Endothelial cell of umbilical vein (primary cell): ENCODE measurements around the gene HNRNPLL. TPM values are rescaled to one million over a fixed set of nuclear protein-coding genes. Genes with fewer than 3 reads are reported as not detected.

Experiments
- BruUV-seq: library from RNA; stranded (reverse); fragments of 400-500 nt; replicated peaks from 2 replicates; lab custom pipeline; 2021; lab: Mats Ljungman, UMichigan
- CTCF ChIA-PET: fragments of 300-600, 350-600 bp; sonication (Branson Sonifier 250); formaldehyde crosslinking; loops from one replicate; lab custom pipeline; 2021; ENCODE audit warnings: antibody characterized with exemption, inconsistent platforms; lab: Charles Lee
- POLR2A ChIA-PET: fragments of 300-600, 350-600 bp; sonication (Branson Sonifier 250); formaldehyde crosslinking; loops from one replicate; lab custom pipeline; 2021; ENCODE audit warnings: antibody characterized with exemption, inconsistent platforms; lab: Charles Lee
- DNase-seq: peaks from one replicate; pipeline ENCODE4 v3.0.0-alpha.2; 2011; ENCODE audit warnings: low read depth, low spot score
- FAIRE-seq: peaks from 2 replicates; lab custom pipeline; 2011; peaks lifted over from hg19 to GRCh38; lab: Jason Lieb, UNC
- H2AFZ ChIP-seq: 2 replicates; pipeline ENCODE4 v1.6.0; 2012; ENCODE audit warnings: low read depth, low read length, control low read depth, inconsistent platforms
- H3K27ac ChIP-seq: 2 replicates; pipeline ENCODE4 v1.5.1; 2011; ENCODE audit warnings: low read depth, mild to moderate bottlenecking, control low read depth, low read length, moderate library complexity; ENCODE audit not compliant: insufficient read depth
- H3K27me3 ChIP-seq, 2 experiments: 2 replicates each; pipeline versions ENCODE4 v1.6.0 to v1.6.1; 2011; ENCODE audit warnings: low read length in 2 of 2, mixed read lengths in 1 of 2; ENCODE audit not compliant: control insufficient read depth in 2 of 2, insufficient read depth in 2 of 2
- H3K36me3 ChIP-seq, 2 experiments: 2 replicates in 1 of 2; 3 replicates in 1 of 2; pipeline ENCODE4 v1.5.1; 2011; ENCODE audit warnings: low read length in 2 of 2, mild to moderate bottlenecking in 1 of 2, moderate library complexity in 1 of 2; ENCODE audit not compliant: control insufficient read depth in 2 of 2, insufficient read depth in 2 of 2; ENCODE audit errors: extremely low read depth in 1 of 2
- H3K4me1 ChIP-seq: 3 replicates; pipeline ENCODE4 v1.5.1; 2011; ENCODE audit warnings: mild to moderate bottlenecking, low read length; ENCODE audit not compliant: control insufficient read depth, insufficient read depth; ENCODE audit errors: extremely low read depth
- H3K4me2 ChIP-seq: 2 replicates; pipeline ENCODE4 v1.6.1; 2011; ENCODE audit warnings: low read length, control low read depth, mixed read lengths; ENCODE audit not compliant: insufficient read depth
- H3K4me3 ChIP-seq, 3 experiments: fragments of 200-600 bp in 1 of 3; sonication (generic), shearing (Covaris generic) in 1 of 3; replicated peaks in 1 of 3; 2 replicates each; pipeline ENCODE4 v1.5.1; 2011 to 2016; ENCODE audit warnings: control low read depth in 3 of 3, low read length in 3 of 3, mild to moderate bottlenecking in 2 of 3, inconsistent platforms in 1 of 3, low read depth in 1 of 3, moderate library complexity in 1 of 3; ENCODE audit not compliant: insufficient read depth in 1 of 3
- H3K79me2 ChIP-seq: 2 replicates; pipeline ENCODE4 v1.6.0; 2012; ENCODE audit warnings: low read length, inconsistent platforms; ENCODE audit not compliant: control insufficient read depth, insufficient read depth
- H3K9ac ChIP-seq: replicated peaks from 2 replicates; pipeline ENCODE3; 2011; ENCODE audit warnings: low read length, control low read depth; ENCODE audit not compliant: insufficient read depth; ENCODE audit errors: extremely low read depth
- H3K9me1 ChIP-seq: replicated peaks from 3 replicates; pipeline ENCODE4 v1.6.0; 2011; ENCODE audit warnings: mild to moderate bottlenecking, low read length; ENCODE audit not compliant: control insufficient read depth, insufficient read depth; ENCODE audit errors: extremely low read depth
- H3K9me3 ChIP-seq: replicated peaks from 2 replicates; pipeline ENCODE4 v1.5.1; 2012; ENCODE audit warnings: low read length, inconsistent platforms; ENCODE audit not compliant: control insufficient read depth, insufficient read depth
- H4K20me1 ChIP-seq: replicated peaks from 2 replicates; pipeline ENCODE3; 2011; ENCODE audit warnings: mild to moderate bottlenecking, low read length; ENCODE audit not compliant: control insufficient read depth, insufficient read depth; ENCODE audit errors: extremely low read depth
- EZH2 ChIP-seq: IDR thresholded peaks from 2 replicates; pipeline ENCODE4 v1.6.1; 2012; ENCODE audit warnings: borderline replicate concordance, low read depth, mild to moderate bottlenecking, moderate library complexity, low read length, inconsistent platforms; ENCODE audit not compliant: severe bottlenecking
- FOS ChIP-seq: IDR thresholded peaks from 2 replicates; pipeline ENCODE4 v1.6.1; 2011; ENCODE audit warnings: mild to moderate bottlenecking, low read length, moderate library complexity, borderline replicate concordance; ENCODE audit not compliant: insufficient read depth
- GATA2 ChIP-seq: IDR thresholded peaks from 2 replicates; pipeline ENCODE4 v1.7.0; 2011; ENCODE audit warnings: low read depth, mild to moderate bottlenecking, moderate library complexity, mixed read lengths, low read length; ENCODE audit not compliant: insufficient read length, insufficient read depth
- JUN ChIP-seq: IDR thresholded peaks from 2 replicates; pipeline ENCODE4 v1.6.1; 2011; ENCODE audit warnings: borderline replicate concordance, low read depth; ENCODE audit not compliant: insufficient read length, insufficient read depth
- MYC ChIP-seq: IDR thresholded peaks from one replicate; pipeline ENCODE4 v1.6.1; 2011; ENCODE audit warnings: mild to moderate bottlenecking, low read depth, low read length
- POLR2A ChIP-seq: IDR thresholded peaks from 2 replicates; pipeline ENCODE4 v1.6.1; 2012; ENCODE audit warnings: low read depth, mild to moderate bottlenecking, control low read depth, low read length
- POLR2AphosphoS5 ChIP-seq: IDR thresholded peaks from 2 replicates; pipeline ENCODE4 v1.6.1; 2012; ENCODE audit warnings: low read depth, mild to moderate bottlenecking, control low read depth, low read length, moderate library complexity; ENCODE audit not compliant: insufficient read depth
- dilution Hi-C: fragments of 300-500 bp; cut with MboI; formaldehyde crosslinking; loops from one replicate; pipeline ENCODE4 v1.15.0; 2019; ENCODE audit warnings: low sequenced_read_pairs; ENCODE audit not compliant: extremely low pct_ligation_motif_present
- intact Hi-C: fragments of 100-400 bp; cut with micrococcal nuclease; formaldehyde crosslinking; loops from one replicate; pipeline ENCODE4 v1.10.0; 2022
- polyA plus RNA-seq, 4 experiments: library from polyadenylated mRNA; depleted of rRNA in 3 of 4; stranded (reverse) in 3 of 4; unstranded in 1 of 4; fragments of >200 nt; gene quantifications; 2 replicates each; pipeline versions ENCODE4 v1.2.1 to v1.2.3, GENCODE V29; 2011 to 2012; ENCODE audit warnings: missing spikeins in 1 of 4
- total RNA-seq: library from RNA; stranded (reverse); gene quantifications from 2 replicates; pipeline ENCODE4 v1.2.3, GENCODE V29; 2021
- TF ChIP-seq, protein P1 (sequence below): IDR thresholded peaks from 2 replicates; pipeline ENCODE4 v1.6.1; 2011; ENCODE audit not compliant: insufficient read depth, insufficient read length
- TF ChIP-seq, protein P2 (sequence below), 2 donors: IDR thresholded peaks; 1 replicate in 1 of 2; 2 replicates in 1 of 2; pipeline ENCODE4 v1.5.1; 2011; ENCODE audit warnings: low read length in 2 of 2, mild to moderate bottlenecking in 2 of 2, moderate library complexity in 2 of 2, control low read depth in 1 of 2, inconsistent platforms in 1 of 2, low read depth in 1 of 2; ENCODE audit not compliant: insufficient read depth in 1 of 2; ENCODE audit errors: extremely low read depth in 1 of 2

The HNRNPLL gene
- total and polyA plus RNA-seq, 2 donors (not counting 3 experiments of a cell fraction or from before 2014, with no cell fraction given), result 19.8 to 56.2 TPM

DNA sequence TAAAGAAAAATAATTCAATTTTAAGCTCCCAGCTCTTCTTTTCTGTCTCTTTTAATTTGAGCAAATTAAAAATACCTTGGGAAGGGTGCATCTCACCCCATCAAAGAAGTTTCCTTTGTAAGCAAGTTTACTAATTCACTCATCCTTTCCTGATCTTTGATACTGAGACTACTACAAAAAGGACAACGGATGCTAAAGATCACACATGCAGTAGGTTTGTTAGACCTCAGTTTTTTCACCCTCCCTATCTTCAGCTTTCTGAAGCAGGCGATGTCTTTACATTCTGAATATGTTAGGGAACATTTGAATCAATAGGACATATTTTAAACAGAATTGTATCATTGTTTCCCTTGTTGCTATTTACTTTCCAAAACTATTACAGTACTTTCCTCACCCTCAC lies 6.0 kb upstream of the HNRNPLL start:
- Histone ChIP-seq H3K9me3 (no peaks in the 10 kb centered on the region), H3K27ac (no peak overlapping the region), H3K4me2 (no peak overlapping the region), H3K27me3 (no peaks in the 10 kb centered on the region), H3K36me3 (no peaks in the 10 kb centered on the region), H2AFZ (no peak overlapping the region), H3K4me3 (no peak overlapping the region), H3K79me2 (no peaks in the 10 kb centered on the region), H4K20me1 (no peaks in the 10 kb centered on the region), H3K4me1 (no peaks in the 10 kb centered on the region), H3K9ac (no peak overlapping the region), H3K9me1 (no peaks in the 10 kb centered on the region)
- TF ChIP-seq MYC, result no peak
- TF ChIP-seq FOS, result no peak
- no peak for TF ChIP-seq GATA2
- no peak for TF ChIP-seq POLR2AphosphoS5
- TF ChIP-seq, protein P1, sequence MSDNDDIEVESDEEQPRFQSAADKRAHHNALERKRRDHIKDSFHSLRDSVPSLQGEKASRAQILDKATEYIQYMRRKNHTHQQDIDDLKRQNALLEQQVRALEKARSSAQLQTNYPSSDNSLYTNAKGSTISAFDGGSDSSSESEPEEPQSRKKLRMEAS, result no peak
- TF ChIP-seq, protein P2, sequence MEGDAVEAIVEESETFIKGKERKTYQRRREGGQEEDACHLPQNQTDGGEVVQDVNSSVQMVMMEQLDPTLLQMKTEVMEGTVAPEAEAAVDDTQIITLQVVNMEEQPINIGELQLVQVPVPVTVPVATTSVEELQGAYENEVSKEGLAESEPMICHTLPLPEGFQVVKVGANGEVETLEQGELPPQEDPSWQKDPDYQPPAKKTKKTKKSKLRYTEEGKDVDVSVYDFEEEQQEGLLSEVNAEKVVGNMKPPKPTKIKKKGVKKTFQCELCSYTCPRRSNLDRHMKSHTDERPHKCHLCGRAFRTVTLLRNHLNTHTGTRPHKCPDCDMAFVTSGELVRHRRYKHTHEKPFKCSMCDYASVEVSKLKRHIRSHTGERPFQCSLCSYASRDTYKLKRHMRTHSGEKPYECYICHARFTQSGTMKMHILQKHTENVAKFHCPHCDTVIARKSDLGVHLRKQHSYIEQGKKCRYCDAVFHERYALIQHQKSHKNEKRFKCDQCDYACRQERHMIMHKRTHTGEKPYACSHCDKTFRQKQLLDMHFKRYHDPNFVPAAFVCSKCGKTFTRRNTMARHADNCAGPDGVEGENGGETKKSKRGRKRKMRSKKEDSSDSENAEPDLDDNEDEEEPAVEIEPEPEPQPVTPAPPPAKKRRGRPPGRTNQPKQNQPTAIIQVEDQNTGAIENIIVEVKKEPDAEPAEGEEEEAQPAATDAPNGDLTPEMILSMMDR (IDR thresholded peaks at IDR 0.05; ENCODE audit: extremely low read depth in 1 of 2, insufficient read depth in 1 of 2, low read depth in 1 of 2, low read length in 2 of 2), result no peak
- no peak for TF ChIP-seq POLR2A
- no peak for TF ChIP-seq JUN
- TF ChIP-seq EZH2, result no peak
- intact Hi-C loops, result no loop called here
- dilution Hi-C loops, result no loop called here
- CTCF ChIA-PET, result interaction anchor here (0.7 to 0.8 kb wide), 2 partner anchors 27 to 251 kb away, joined by 3 read pairs; no protein-coding TSS in a partner anchor
- DNase-seq (no peak), FAIRE-seq (no peak)
- no TSS peak for BruUV-seq
- POLR2A ChIA-PET, result no interaction called here
